HEK293 (cell line): ENCODE data around the gene OTC.

ENCODE experiments used
- HOXA7 ChIP-seq: sonication (generic); formaldehyde crosslinking; IDR thresholded peaks from 2 replicates; pipeline ENCODE4 v1.8.1; 2022; ENCODE audit warnings: missing genetic modification reagents, borderline replicate concordance
- MYNN ChIP-seq: fragments of 450-650 bp; formaldehyde crosslinking; IDR thresholded peaks from 2 replicates; pipeline ENCODE4 v1.5.1; 2016; ENCODE audit warnings: missing biosample characterization, missing genetic modification characterization, borderline replicate concordance
- TSHZ1 ChIP-seq: fragments of 450-650 bp; formaldehyde crosslinking; IDR thresholded peaks from 2 replicates; pipeline ENCODE4 v1.5.1; 2016; ENCODE audit warnings: missing biosample characterization, missing genetic modification characterization, borderline replicate concordance
- YY1 ChIP-seq: fragments of 450-650 bp; formaldehyde crosslinking; IDR thresholded peaks from 2 replicates; pipeline ENCODE4 v1.5.1; 2018; ENCODE audit warnings: missing biosample characterization, missing genetic modification characterization
- ZNF133 ChIP-seq: fragments of 450-650 bp; formaldehyde crosslinking; IDR thresholded peaks from 2 replicates; pipeline ENCODE4 v1.5.1; 2016; ENCODE audit warnings: missing biosample characterization, missing genetic modification characterization
- ZNF391 ChIP-seq: fragments of 450-650 bp; formaldehyde crosslinking; IDR thresholded peaks from 2 replicates; pipeline ENCODE4 v1.5.1; 2016; ENCODE audit warnings: low read depth, missing biosample characterization, missing genetic modification characterization, borderline replicate concordance
- ZNF404 ChIP-seq: fragments of 450-650 bp; formaldehyde crosslinking; IDR thresholded peaks from 2 replicates; pipeline ENCODE4 v1.5.1; 2017; ENCODE audit warnings: missing biosample characterization, missing genetic modification characterization
- ZNF768 ChIP-seq: fragments of 450-650 bp; formaldehyde crosslinking; IDR thresholded peaks from 2 replicates; pipeline ENCODE4 v1.5.1; 2018; ENCODE audit warnings: missing biosample characterization, mild to moderate bottlenecking, missing genetic modification characterization
- ZNF792 ChIP-seq: fragments of 450-650 bp; formaldehyde crosslinking; IDR thresholded peaks from 2 replicates; pipeline ENCODE4 v1.5.1; 2016; ENCODE audit warnings: missing biosample characterization, missing genetic modification characterization
- ZNF837 ChIP-seq: fragments of 450-650 bp; formaldehyde crosslinking; IDR thresholded peaks from 2 replicates; pipeline ENCODE4 v1.5.1; 2016; ENCODE audit warnings: missing biosample characterization, missing genetic modification characterization
- TF ChIP-seq, protein P1 (sequence below): fragments of 450-650 bp; formaldehyde crosslinking; IDR thresholded peaks from 2 replicates; pipeline ENCODE4 v1.5.1; 2016; ENCODE audit warnings: missing biosample characterization, missing genetic modification characterization
- TF ChIP-seq, protein P2 (sequence below): fragments of 450-650 bp; formaldehyde crosslinking; IDR thresholded peaks from 2 replicates; pipeline ENCODE4 v1.5.1; 2016; ENCODE audit warnings: missing biosample characterization, missing genetic modification characterization, low read depth
- TF ChIP-seq, protein P3 (sequence below): fragments of 450-650 bp; formaldehyde crosslinking; IDR thresholded peaks from 2 replicates; pipeline ENCODE4 v1.5.1; 2016; ENCODE audit warnings: missing biosample characterization, missing genetic modification characterization

GRCh38 chrX:38400389-38400910 is 48.0 kb downstream of the OTC start:
- TF ChIP-seq YY1 (tag by site-specific recombination) (no peak), TSHZ1 (tag by site-specific recombination) (no peak), ZNF133 (tag by site-specific recombination) (no peak), MYNN (no peak), ZNF391 (tag by site-specific recombination) (no peak), HOXA7 (CRISPR knock-in tag) (no peak), ZNF404 (tag by site-specific recombination) (no peak), ZNF792 (no peak), ZNF837 (no peak), ZNF768 (tag by site-specific recombination) (no peak)
- TF ChIP-seq, protein P1, sequence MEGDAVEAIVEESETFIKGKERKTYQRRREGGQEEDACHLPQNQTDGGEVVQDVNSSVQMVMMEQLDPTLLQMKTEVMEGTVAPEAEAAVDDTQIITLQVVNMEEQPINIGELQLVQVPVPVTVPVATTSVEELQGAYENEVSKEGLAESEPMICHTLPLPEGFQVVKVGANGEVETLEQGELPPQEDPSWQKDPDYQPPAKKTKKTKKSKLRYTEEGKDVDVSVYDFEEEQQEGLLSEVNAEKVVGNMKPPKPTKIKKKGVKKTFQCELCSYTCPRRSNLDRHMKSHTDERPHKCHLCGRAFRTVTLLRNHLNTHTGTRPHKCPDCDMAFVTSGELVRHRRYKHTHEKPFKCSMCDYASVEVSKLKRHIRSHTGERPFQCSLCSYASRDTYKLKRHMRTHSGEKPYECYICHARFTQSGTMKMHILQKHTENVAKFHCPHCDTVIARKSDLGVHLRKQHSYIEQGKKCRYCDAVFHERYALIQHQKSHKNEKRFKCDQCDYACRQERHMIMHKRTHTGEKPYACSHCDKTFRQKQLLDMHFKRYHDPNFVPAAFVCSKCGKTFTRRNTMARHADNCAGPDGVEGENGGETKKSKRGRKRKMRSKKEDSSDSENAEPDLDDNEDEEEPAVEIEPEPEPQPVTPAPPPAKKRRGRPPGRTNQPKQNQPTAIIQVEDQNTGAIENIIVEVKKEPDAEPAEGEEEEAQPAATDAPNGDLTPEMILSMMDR (tag by site-specific recombination), result no peak
- TF ChIP-seq, protein P2, sequence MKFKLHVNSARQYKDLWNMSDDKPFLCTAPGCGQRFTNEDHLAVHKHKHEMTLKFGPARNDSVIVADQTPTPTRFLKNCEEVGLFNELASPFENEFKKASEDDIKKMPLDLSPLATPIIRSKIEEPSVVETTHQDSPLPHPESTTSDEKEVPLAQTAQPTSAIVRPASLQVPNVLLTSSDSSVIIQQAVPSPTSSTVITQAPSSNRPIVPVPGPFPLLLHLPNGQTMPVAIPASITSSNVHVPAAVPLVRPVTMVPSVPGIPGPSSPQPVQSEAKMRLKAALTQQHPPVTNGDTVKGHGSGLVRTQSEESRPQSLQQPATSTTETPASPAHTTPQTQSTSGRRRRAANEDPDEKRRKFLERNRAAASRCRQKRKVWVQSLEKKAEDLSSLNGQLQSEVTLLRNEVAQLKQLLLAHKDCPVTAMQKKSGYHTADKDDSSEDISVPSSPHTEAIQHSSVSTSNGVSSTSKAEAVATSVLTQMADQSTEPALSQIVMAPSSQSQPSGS (tag by site-specific recombination), result no peak
- TF ChIP-seq, protein P3, sequence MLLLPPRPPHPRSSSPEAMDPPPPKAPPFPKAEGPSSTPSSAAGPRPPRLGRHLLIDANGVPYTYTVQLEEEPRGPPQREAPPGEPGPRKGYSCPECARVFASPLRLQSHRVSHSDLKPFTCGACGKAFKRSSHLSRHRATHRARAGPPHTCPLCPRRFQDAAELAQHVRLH (tag by site-specific recombination), result no peak
